ENCODE measurements around the gene FAM83B.

Gene FAM83B

DNA sequence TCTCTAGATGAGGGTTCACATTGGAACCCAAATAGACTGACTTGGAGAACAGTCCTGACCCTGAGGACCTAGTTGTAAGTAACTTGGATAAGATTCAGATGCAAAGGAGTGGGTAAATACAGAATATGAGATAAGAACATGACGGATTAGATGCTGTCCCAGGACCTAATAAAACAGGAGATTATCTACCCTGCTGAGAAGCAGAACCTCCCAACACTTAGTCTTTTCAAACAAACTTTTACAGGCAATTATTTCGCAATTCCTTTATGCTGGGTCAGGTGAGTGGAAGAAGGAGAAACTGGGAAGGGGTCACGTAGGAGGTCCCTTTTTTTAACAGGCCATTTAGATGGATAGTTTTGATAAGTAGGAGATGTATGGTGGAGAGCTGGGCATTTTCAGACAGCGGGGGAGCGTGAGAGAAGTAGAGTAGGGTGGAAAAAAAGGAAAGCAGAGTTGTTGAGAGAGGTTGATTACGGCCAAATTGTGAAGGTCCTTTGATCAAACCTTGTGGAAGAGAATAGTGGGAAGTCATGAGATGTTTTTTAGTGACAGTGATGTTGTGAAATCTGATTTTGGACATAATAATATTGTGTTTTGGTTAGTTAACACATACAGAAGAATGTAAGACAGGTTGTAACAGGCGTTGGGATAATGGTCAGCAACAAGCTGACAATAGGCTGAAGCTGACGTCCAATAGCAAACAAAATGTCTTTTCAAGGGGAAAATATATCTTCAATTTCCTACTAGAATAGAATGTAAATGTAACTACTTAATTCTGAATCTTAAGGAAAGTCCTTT is 32.8 kb downstream of the FAM83B start (continued):
- TF ChIP-seq, protein P1, sequence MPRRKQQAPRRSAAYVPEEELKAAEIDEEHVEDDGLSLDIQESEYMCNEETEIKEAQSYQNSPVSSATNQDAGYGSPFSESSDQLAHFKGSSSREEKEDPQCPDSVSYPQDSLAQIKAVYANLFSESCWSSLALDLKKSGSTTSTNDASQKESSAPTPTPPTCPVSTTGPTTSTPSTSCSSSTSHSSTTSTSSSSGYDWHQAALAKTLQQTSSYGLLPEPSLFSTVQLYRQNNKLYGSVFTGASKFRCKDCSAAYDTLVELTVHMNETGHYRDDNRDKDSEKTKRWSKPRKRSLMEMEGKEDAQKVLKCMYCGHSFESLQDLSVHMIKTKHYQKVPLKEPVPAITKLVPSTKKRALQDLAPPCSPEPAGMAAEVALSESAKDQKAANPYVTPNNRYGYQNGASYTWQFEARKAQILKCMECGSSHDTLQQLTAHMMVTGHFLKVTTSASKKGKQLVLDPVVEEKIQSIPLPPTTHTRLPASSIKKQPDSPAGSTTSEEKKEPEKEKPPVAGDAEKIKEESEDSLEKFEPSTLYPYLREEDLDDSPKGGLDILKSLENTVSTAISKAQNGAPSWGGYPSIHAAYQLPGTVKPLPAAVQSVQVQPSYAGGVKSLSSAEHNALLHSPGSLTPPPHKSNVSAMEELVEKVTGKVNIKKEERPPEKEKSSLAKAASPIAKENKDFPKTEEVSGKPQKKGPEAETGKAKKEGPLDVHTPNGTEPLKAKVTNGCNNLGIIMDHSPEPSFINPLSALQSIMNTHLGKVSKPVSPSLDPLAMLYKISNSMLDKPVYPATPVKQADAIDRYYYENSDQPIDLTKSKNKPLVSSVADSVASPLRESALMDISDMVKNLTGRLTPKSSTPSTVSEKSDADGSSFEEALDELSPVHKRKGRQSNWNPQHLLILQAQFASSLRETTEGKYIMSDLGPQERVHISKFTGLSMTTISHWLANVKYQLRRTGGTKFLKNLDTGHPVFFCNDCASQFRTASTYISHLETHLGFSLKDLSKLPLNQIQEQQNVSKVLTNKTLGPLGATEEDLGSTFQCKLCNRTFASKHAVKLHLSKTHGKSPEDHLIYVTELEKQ (tag by site-specific recombination; IDR thresholded peaks at IDR 0.05; ENCODE audit: borderline replicate concordance) = peak; percentile 56; the same call in 1 of the 2 replicates
- TF ChIP-seq OVOL3 (tag by site-specific recombination; IDR thresholded peaks at IDR 0.05) (peak; percentile 75; the same call in 1 of the 2 replicates), ZNF112 (tag by site-specific recombination; IDR thresholded peaks at IDR 0.05) (no peak), HOXA7 (CRISPR knock-in tag; IDR thresholded peaks at IDR 0.05; ENCODE audit: borderline replicate concordance) (no peak), FEZF1 (tag by site-specific recombination; IDR thresholded peaks at IDR 0.05) (peak; percentile 100), EGR2 (tag by site-specific recombination; IDR thresholded peaks at IDR 0.05; ENCODE audit: low read depth) (peak; percentile 75), ZNF560 (tag by site-specific recombination; IDR thresholded peaks at IDR 0.05; ENCODE audit: borderline replicate concordance) (no peak), ZNF549 (tag by site-specific recombination; IDR thresholded peaks at IDR 0.05) (no peak), ZNF266 (tag by site-specific recombination; IDR thresholded peaks at IDR 0.05; ENCODE audit: low read depth) (no peak), ZFP69B (tag by site-specific recombination; IDR thresholded peaks at IDR 0.05) (peak; percentile 71), GFI1B (tag by site-specific recombination; IDR thresholded peaks at IDR 0.05) (peak; percentile 71), ZBTB21 (tag by site-specific recombination; IDR thresholded peaks at IDR 0.05) (peak; percentile 82), ZNF664 (tag by site-specific recombination; IDR thresholded peaks at IDR 0.05) (peak; percentile 32; the same call in 1 of the 2 replicates), ZEB2 (tag by site-specific recombination; IDR thresholded peaks at IDR 0.05) (peak; percentile 79), ZNF473 (tag by site-specific recombination; IDR thresholded peaks at IDR 0.05) (no peak), BCL11A (tag by site-specific recombination; IDR thresholded peaks at IDR 0.05; ENCODE audit: low read depth) (no peak), MYNN (tag by site-specific recombination; IDR thresholded peaks at IDR 0.05; ENCODE audit: borderline replicate concordance) (peak; percentile 8; the same call in 1 of the 2 replicates), ZNF544 (tag by site-specific recombination; IDR thresholded peaks at IDR 0.05) (no peak), ZNF132 (tag by site-specific recombination; IDR thresholded peaks at IDR 0.05; ENCODE audit: borderline replicate concordance) (no peak), WT1 (tag by site-specific recombination; IDR thresholded peaks at IDR 0.05) (peak; percentile 100), ZFP41 (tag by site-specific recombination; IDR thresholded peaks at IDR 0.05; ENCODE audit: borderline replicate concordance) (no peak), YY1 (tag by site-specific recombination; IDR thresholded peaks at IDR 0.05) (peak; percentile 35; the same call in 1 of the 2 replicates), ZBTB8A (tag by site-specific recombination; IDR thresholded peaks at IDR 0.05) (peak; percentile 73), ZNF214 (tag by site-specific recombination; IDR thresholded peaks at IDR 0.05; ENCODE audit: borderline replicate concordance) (no peak), ZNF175 (tag by site-specific recombination; IDR thresholded peaks at IDR 0.05) (no peak), ZBTB17 (tag by site-specific recombination; IDR thresholded peaks at IDR 0.05) (peak; percentile 84)
- TF ChIP-seq, protein P2, sequence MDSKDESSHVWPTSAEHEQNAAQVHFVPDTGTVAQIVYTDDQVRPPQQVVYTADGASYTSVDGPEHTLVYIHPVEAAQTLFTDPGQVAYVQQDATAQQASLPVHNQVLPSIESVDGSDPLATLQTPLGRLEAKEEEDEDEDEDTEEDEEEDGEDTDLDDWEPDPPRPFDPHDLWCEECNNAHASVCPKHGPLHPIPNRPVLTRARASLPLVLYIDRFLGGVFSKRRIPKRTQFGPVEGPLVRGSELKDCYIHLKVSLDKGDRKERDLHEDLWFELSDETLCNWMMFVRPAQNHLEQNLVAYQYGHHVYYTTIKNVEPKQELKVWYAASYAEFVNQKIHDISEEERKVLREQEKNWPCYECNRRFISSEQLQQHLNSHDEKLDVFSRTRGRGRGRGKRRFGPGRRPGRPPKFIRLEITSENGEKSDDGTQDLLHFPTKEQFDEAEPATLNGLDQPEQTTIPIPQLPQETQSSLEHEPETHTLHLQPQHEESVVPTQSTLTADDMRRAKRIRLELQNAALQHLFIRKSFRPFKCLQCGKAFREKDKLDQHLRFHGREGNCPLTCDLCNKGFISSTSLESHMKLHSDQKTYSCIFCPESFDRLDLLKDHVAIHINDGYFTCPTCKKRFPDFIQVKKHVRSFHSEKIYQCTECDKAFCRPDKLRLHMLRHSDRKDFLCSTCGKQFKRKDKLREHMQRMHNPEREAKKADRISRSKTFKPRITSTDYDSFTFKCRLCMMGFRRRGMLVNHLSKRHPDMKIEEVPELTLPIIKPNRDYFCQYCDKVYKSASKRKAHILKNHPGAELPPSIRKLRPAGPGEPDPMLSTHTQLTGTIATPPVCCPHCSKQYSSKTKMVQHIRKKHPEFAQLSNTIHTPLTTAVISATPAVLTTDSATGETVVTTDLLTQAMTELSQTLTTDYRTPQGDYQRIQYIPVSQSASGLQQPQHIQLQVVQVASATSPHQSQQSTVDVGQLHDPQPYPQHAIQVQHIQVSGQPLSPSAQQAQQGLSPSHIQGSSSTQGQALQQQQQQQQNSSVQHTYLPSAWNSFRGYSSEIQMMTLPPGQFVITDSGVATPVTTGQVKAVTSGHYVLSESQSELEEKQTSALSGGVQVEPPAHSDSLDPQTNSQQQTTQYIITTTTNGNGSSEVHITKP (tag by site-specific recombination; IDR thresholded peaks at IDR 0.05) = peak; percentile 88
- TF ChIP-seq, protein P3, sequence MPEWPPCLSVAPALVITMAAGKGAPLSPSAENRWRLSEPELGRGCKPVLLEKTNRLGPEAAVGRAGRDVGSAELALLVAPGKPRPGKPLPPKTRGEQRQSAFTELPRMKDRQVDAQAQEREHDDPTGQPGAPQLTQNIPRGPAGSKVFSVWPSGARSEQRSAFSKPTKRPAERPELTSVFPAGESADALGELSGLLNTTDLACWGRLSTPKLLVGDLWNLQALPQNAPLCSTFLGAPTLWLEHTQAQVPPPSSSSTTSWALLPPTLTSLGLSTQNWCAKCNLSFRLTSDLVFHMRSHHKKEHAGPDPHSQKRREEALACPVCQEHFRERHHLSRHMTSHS (tag by site-specific recombination; IDR thresholded peaks at IDR 0.05) = peak; percentile 75
- TF ChIP-seq, protein P4, sequence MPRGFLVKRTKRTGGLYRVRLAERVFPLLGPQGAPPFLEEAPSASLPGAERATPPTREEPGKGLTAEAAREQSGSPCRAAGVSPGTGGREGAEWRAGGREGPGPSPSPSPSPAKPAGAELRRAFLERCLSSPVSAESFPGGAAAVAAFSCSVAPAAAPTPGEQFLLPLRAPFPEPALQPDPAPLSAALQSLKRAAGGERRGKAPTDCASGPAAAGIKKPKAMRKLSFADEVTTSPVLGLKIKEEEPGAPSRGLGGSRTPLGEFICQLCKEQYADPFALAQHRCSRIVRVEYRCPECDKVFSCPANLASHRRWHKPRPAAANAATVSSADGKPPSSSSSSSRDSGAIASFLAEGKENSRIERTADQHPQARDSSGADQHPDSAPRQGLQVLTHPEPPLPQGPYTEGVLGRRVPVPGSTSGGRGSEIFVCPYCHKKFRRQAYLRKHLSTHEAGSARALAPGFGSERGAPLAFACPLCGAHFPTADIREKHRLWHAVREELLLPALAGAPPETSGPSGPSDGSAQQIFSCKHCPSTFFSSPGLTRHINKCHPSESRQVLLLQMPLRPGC (tag by site-specific recombination; IDR thresholded peaks at IDR 0.05) = peak; percentile 73

All from HEK293 (cell line).